ENCODE measurements around the gene HABP4. TPM values are rescaled to one million over a fixed set of nuclear protein-coding genes. Genes with fewer than 3 reads are reported as not detected.

Gene HABP4
- total and polyA plus RNA-seq, 4 donors, result 1.1 to 4.0 (median 2.9) TPM

- Histone ChIP-seq H3K27me3 (ENCODE audit: control insufficient read depth in 4 of 4, insufficient read depth in 4 of 4, low read length in 3 of 4) (no peaks in the 10 kb centered on the region), H3K9me3 (ENCODE audit: control insufficient read depth in 4 of 4, low read length in 3 of 4) (no peaks in the 10 kb centered on the region), H3K36me3 (ENCODE audit: control insufficient read depth in 4 of 4, insufficient read depth in 3 of 4, low read depth in 1 of 4, low read length in 3 of 4) (no peaks in the 10 kb centered on the region), H3K4me3 (ENCODE audit: low read depth in 1 of 3, low read length in 3 of 3) (no peak overlapping the region), H3K9ac (ENCODE audit: low read depth in 1 of 2, low read length in 2 of 2) (no peak overlapping the region), H3K4me1 (ENCODE audit: control insufficient read depth in 4 of 4, insufficient read depth in 4 of 4, low read length in 3 of 4) (no peaks in the 10 kb centered on the region), H3K27ac (ENCODE audit: low read depth in 1 of 2, low read length in 2 of 2) (no peak overlapping the region)
- no peak for DNase-seq (ENCODE audit: low spot score)
- 96% methylated on average over 8 of the region's 8 CpGs for WGBS
- TF ChIP-seq REST (IDR thresholded peaks at IDR 0.05) (no peak), HNF4G (IDR thresholded peaks at IDR 0.05) (no peak), YY1 (IDR thresholded peaks at IDR 0.05) (no peak), FOXA2 (IDR thresholded peaks at IDR 0.05) (no peak), FOXA1 (IDR thresholded peaks at IDR 0.05) (no peak), RXRA (IDR thresholded peaks at IDR 0.05) (no peak), NR2F2 (IDR thresholded peaks at IDR 0.05) (no peak), GABPA (IDR thresholded peaks at IDR 0.05 in 1 of 2, conservative IDR thresholded peaks at IDR 0.05 in 1 of 2) (no peak), HNF4A (conservative IDR thresholded peaks at IDR 0.05) (no peak), ZBTB33 (IDR thresholded peaks at IDR 0.05) (no peak), MAX (IDR thresholded peaks at IDR 0.05) (no peak), RAD21 (IDR thresholded peaks at IDR 0.05) (no peak), ATF3 (IDR thresholded peaks at IDR 0.05) (no peak), TAF1 (conservative IDR thresholded peaks at IDR 0.05) (no peak)
These were observed 8.3 kb downstream of the HABP4 start for GRCh38 chr9:96458226-96458625.

- no peak for DNase-seq (ENCODE audit: low spot score)
- Histone ChIP-seq H3K4me1 (ENCODE audit: control insufficient read depth in 4 of 4, insufficient read depth in 4 of 4, low read length in 3 of 4) (no peaks in the 10 kb centered on the region), H3K36me3 (ENCODE audit: control insufficient read depth in 4 of 4, insufficient read depth in 3 of 4, low read depth in 1 of 4, low read length in 3 of 4) (no peaks in the 10 kb centered on the region), H3K27me3 (ENCODE audit: control insufficient read depth in 4 of 4, insufficient read depth in 4 of 4, low read length in 3 of 4) (no peaks in the 10 kb centered on the region), H3K27ac (ENCODE audit: low read depth in 1 of 2, low read length in 2 of 2) (no peak overlapping the region), H3K9ac (ENCODE audit: low read depth in 1 of 2, low read length in 2 of 2) (no peak overlapping the region), H3K9me3 (ENCODE audit: control insufficient read depth in 4 of 4, low read length in 3 of 4) (no peaks in the 10 kb centered on the region), H3K4me3 (ENCODE audit: low read depth in 1 of 3, low read length in 3 of 3) (no peak overlapping the region)
- WGBS, result 98% methylated on average over 7 of the region's 7 CpGs
- TF ChIP-seq HNF4G (IDR thresholded peaks at IDR 0.05) (no peak), ZBTB33 (IDR thresholded peaks at IDR 0.05) (no peak), NR2F2 (IDR thresholded peaks at IDR 0.05) (no peak), MAX (IDR thresholded peaks at IDR 0.05) (no peak), REST (IDR thresholded peaks at IDR 0.05) (no peak), ATF3 (IDR thresholded peaks at IDR 0.05) (no peak), RAD21 (IDR thresholded peaks at IDR 0.05) (no peak), FOXA1 (IDR thresholded peaks at IDR 0.05) (no peak), SP1 (IDR thresholded peaks at IDR 0.05) (no peak), TAF1 (conservative IDR thresholded peaks at IDR 0.05) (no peak), YY1 (IDR thresholded peaks at IDR 0.05) (no peak)
These were observed 9.5 kb downstream of the HABP4 start for GRCh38 chr9:96459268-96460007.

Data from liver (tissue), 9 donors.